AG04450 (cell line): ENCODE data around the gene CTBP1. TPM values are rescaled to one million over a fixed set of nuclear protein-coding genes. Genes with fewer than 3 reads are reported as not detected.

Source experiments
- CTCF ChIA-PET: fragments of 300-600, 350-600 bp; formaldehyde crosslinking; extraction: SDS; loops from one replicate; lab custom pipeline; 2022; ENCODE audit warnings: antibody characterized with exemption, inconsistent platforms; lab: Charles Lee
- POLR2A ChIA-PET: fragments of 350-600 bp; formaldehyde crosslinking; extraction: SDS; loops from one replicate; lab custom pipeline; 2021; ENCODE audit warnings: antibody characterized with exemption, inconsistent platforms; lab: Yijun Ruan, JAX
- DNase-seq: peaks from one replicate; pipeline ENCODE4 v3.0.0-alpha.2; 2011; ENCODE audit warnings: low read depth, low spot score
- H3K27ac ChIP-seq: one replicate; pipeline ENCODE4 v1.5.1; 2012; ENCODE audit warnings: low read depth, low read length, control low read depth
- H3K27me3 ChIP-seq: one replicate; pipeline ENCODE4 v1.6.0; 2012; ENCODE audit warnings: low read length; ENCODE audit not compliant: control insufficient read depth, insufficient read depth
- H3K4me3 ChIP-seq: 2 replicates; pipeline ENCODE4 v1.5.1; 2011; ENCODE audit warnings: mild to moderate bottlenecking, low read depth, low read length, control low read depth
- H3K9me3 ChIP-seq: 2 replicates; pipeline ENCODE4 v1.5.1; 2012; ENCODE audit warnings: low read length; ENCODE audit not compliant: control insufficient read depth, insufficient read depth
- CTCF ChIP-seq: IDR thresholded peaks from 2 replicates; pipeline ENCODE4 v1.5.1; 2011; ENCODE audit warnings: low read depth, low read length, control low read depth, inconsistent platforms
- polyA plus RNA-seq: library from polyadenylated mRNA; depleted of rRNA; stranded (reverse); fragments of >200 nt; gene quantifications from 2 replicates; pipeline ENCODE4 v1.2.3, GENCODE V29; 2011

Gene CTBP1
- polyA plus RNA-seq, 1 experiment: 72.6 TPM

- Histone ChIP-seq H3K27me3 (no peaks in the 10 kb centered on the region), H3K4me3 (no peak overlapping the region), H3K27ac (no peak overlapping the region), H3K9me3 (no peaks in the 10 kb centered on the region; the same call in 1 of the 2 replicates)
- ChIA-PET CTCF (no interaction called here), POLR2A (no interaction called here)
- no peak for DNase-seq
- no peak for TF ChIP-seq CTCF
Observed at GRCh38 chr4:1244081-1244977, 4.6 kb downstream of the CTBP1 start.

- Histone ChIP-seq H3K9me3 (no peaks in the 10 kb centered on the region; the same call in 1 of the 2 replicates), H3K27ac (no peak overlapping the region), H3K4me3 (no peak overlapping the region), H3K27me3 (no peaks in the 10 kb centered on the region)
- no peak for DNase-seq
- POLR2A ChIA-PET: no interaction called here
- no peak for TF ChIP-seq CTCF
- CTCF ChIA-PET: no interaction called here
Observed at GRCh38 chr4:1243451-1244080, 5.4 kb downstream of the CTBP1 start.

GRCh38 chr4:1242506-1243450 lies 6.2 kb downstream of the CTBP1 start:
- H3K9me3 ChIP-seq: no peaks in the 10 kb centered on the region; the same call in 1 of the 2 replicates
- CTCF ChIA-PET: no interaction called here
- no peak overlapping the region for H3K4me3 ChIP-seq
- H3K27me3 ChIP-seq: no peaks in the 10 kb centered on the region
- POLR2A ChIA-PET: no interaction called here
- H3K27ac ChIP-seq: no peak overlapping the region
- TF ChIP-seq CTCF: no peak
- no peak for DNase-seq

GRCh38 chr4:1241936-1242505 lies 6.9 kb downstream of the CTBP1 start:
- no peak for TF ChIP-seq CTCF
- CTCF ChIA-PET: no interaction called here
- H3K9me3 ChIP-seq: no peaks in the 10 kb centered on the region; the same call in 1 of the 2 replicates
- H3K27me3 ChIP-seq: no peaks in the 10 kb centered on the region
- POLR2A ChIA-PET: no interaction called here
- no peak overlapping the region for H3K27ac ChIP-seq
- H3K4me3 ChIP-seq: no peak overlapping the region
- DNase-seq: no peak
